Esophagus muscularis mucosa (tissue), 4 donors: ENCODE measurements around the gene STK16. TPM values are rescaled to one million over a fixed set of nuclear protein-coding genes. Genes with fewer than 3 reads are reported as not detected.

Experiments used
- DNase-seq: peaks from one replicate; pipeline ENCODE4 v3.0.0-alpha.2; 2017; ENCODE audit errors: extremely low spot score
- H3K27ac ChIP-seq, 4 donors: fragments of 200-600 bp; sonication (generic); replicated peaks in 1 of 4; 1 replicate in 3 of 4; 2 replicates in 1 of 4; pipeline ENCODE4 v1.5.1; 2016 to 2019; ENCODE audit warnings: mild to moderate bottlenecking in 1 of 4
- H3K27me3 ChIP-seq, 4 donors: fragments of 200-600 bp; sonication (generic); one replicate each; pipeline versions ENCODE4 v1.5.1 to v1.6.0; 2016 to 2019
- H3K36me3 ChIP-seq, 4 donors: fragments of 200-600 bp; sonication (generic); one replicate each; pipeline ENCODE4 v1.5.1; 2016 to 2019
- H3K4me1 ChIP-seq, 4 donors: fragments of 200-600 bp; sonication (generic); one replicate each; pipeline ENCODE4 v1.5.1; 2016 to 2019
- H3K4me3 ChIP-seq, 4 donors: fragments of 200-600 bp; sonication (generic); 1 replicate in 2 of 4; 2 replicates in 2 of 4; pipeline ENCODE4 v1.5.1; 2016 to 2019; ENCODE audit warnings: mild to moderate bottlenecking in 4 of 4, moderate library complexity in 1 of 4
- H3K9me3 ChIP-seq, 4 donors: fragments of 200-600 bp; sonication (generic); 1 replicate in 3 of 4; 2 replicates in 1 of 4; pipeline ENCODE4 v1.5.1; 2016 to 2019
- EP300 ChIP-seq: sonication (generic); formaldehyde crosslinking; IDR thresholded peaks from one replicate; pipeline ENCODE4 v1.6.1; 2017; ENCODE audit warnings: antibody characterized with exemption
- POLR2A ChIP-seq: fragments of 450-650 bp; IDR thresholded peaks from one replicate; pipeline ENCODE4 v1.6.1; 2017; ENCODE audit warnings: antibody characterized with exemption, moderate library complexity, mild to moderate bottlenecking, low read depth
- POLR2AphosphoS5 ChIP-seq, 2 donors: sonication (generic); formaldehyde crosslinking; IDR thresholded peaks; one replicate each; pipeline ENCODE4 v1.6.1; 2017; ENCODE audit warnings: antibody characterized with exemption in 2 of 2
- WGBS: methylation state at CpG from one replicate; pipeline ENCODE4 v1.1.5; 2018; 5-methylcytosine and 5-hydroxymethylcytosine counted together
- intact Hi-C: fragments of 100-400 bp; cut with DNase I; formaldehyde crosslinking; loops from one replicate; pipeline ENCODE4 v1.15.1; 2023
- total RNA-seq, 4 donors: library from RNA; depleted of rRNA; stranded (reverse); fragments of >200 nt; gene quantifications; one replicate each; pipeline versions ENCODE4 v1.1.0 to v1.2.1, GENCODE V29; 2016
- TF ChIP-seq, protein P1 (sequence below), 3 experiments: fragments of 200-600 bp in 2 of 3; fragments of 450-650 bp in 1 of 3; sonication (generic) in 2 of 3; IDR thresholded peaks; one replicate each; pipeline ENCODE4 v1.5.1; 2017 to 2019; ENCODE audit warnings: antibody characterized with exemption in 3 of 3, mild to moderate bottlenecking in 2 of 3, moderate library complexity in 1 of 3

The STK16 gene
- total RNA-seq, 4 donors from 2014 or later = 12.8 to 21.6 (median 16.7) TPM

- intact Hi-C loops = loop anchor here (5.0 kb wide), 1 partner anchor 42 kb away; the partner anchor contains the start of gene NHEJ1
- no peak for TF ChIP-seq POLR2A
- TF ChIP-seq, protein P1, sequence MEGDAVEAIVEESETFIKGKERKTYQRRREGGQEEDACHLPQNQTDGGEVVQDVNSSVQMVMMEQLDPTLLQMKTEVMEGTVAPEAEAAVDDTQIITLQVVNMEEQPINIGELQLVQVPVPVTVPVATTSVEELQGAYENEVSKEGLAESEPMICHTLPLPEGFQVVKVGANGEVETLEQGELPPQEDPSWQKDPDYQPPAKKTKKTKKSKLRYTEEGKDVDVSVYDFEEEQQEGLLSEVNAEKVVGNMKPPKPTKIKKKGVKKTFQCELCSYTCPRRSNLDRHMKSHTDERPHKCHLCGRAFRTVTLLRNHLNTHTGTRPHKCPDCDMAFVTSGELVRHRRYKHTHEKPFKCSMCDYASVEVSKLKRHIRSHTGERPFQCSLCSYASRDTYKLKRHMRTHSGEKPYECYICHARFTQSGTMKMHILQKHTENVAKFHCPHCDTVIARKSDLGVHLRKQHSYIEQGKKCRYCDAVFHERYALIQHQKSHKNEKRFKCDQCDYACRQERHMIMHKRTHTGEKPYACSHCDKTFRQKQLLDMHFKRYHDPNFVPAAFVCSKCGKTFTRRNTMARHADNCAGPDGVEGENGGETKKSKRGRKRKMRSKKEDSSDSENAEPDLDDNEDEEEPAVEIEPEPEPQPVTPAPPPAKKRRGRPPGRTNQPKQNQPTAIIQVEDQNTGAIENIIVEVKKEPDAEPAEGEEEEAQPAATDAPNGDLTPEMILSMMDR (IDR thresholded peaks at IDR 0.05) = no peak
- no peak for TF ChIP-seq EP300
- no peak for TF ChIP-seq POLR2AphosphoS5 (IDR thresholded peaks at IDR 0.05)
- no peaks in the 10 kb centered on the region for H3K9me3 ChIP-seq
Observed at GRCh38 chr2:219204425-219205164, 40.7 kb upstream of the STK16 start.

GRCh38 chr2:219205165-219205538 is 40.1 kb upstream of the STK16 start:
- no peak for DNase-seq
- peaks cover 17 to 24% (median 23%) of the 10 kb centered on the region in 4 donors for H3K4me1 ChIP-seq
- WGBS = 83% methylated on average over 5 of the region's 5 CpGs
- peaks cover 0 to 5% (median 1%) of the 10 kb centered on the region in 4 donors for H3K27me3 ChIP-seq
- TF ChIP-seq, protein P1 (IDR thresholded peaks at IDR 0.05) = no peak
- TF ChIP-seq POLR2AphosphoS5 (IDR thresholded peaks at IDR 0.05) (no peak), EP300 (no peak), POLR2A (no peak)
- no peaks in the 10 kb centered on the region for H3K9me3 ChIP-seq
- no peak overlapping the region for H3K4me3 ChIP-seq
- intact Hi-C loops = loop anchor here (5.0 kb wide), 1 partner anchor 43 kb away; the partner anchor contains the start of gene NHEJ1
- peaks cover 0 to 22% (median 21%) of the 10 kb centered on the region in 4 donors for H3K36me3 ChIP-seq
- no peak overlapping the region for H3K27ac ChIP-seq

More at GRCh38 chr2:219204425-219205164, 40.7 kb upstream of the STK16 start:
- no peak for DNase-seq
- Histone ChIP-seq H3K4me1 (peaks cover 17 to 24% (median 23%) of the 10 kb centered on the region in 4 donors), H3K36me3 (peaks cover 0 to 16% (median 16%) of the 10 kb centered on the region in 4 donors), H3K27me3 (peaks cover 0 to 10% (median 1%) of the 10 kb centered on the region in 4 donors), H3K27ac (no peak overlapping the region), H3K4me3 (no peak overlapping the region)
- WGBS = 94% methylated on average over 7 of the region's 7 CpGs

DNA sequence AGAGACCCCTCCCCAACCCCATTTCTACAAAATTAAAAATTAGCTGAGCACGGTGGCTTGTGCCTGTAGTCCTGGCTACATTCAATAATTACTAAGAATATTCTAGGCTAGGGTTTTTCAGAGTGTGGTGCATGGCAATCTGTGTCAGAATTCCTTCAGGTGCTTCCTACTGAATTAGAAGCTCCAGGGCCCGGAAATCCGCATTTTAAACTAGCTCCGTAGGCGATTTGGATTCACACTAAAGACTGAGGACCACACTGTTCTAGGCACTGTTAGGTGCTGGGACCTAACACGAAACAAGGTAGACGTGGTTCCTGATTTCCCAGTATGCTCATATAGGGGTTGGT is 39.3 kb upstream of the STK16 start:
- H3K4me1 ChIP-seq = peaks cover 17 to 24% (median 23%) of the 10 kb centered on the region in 4 donors
- peaks cover 0 to 30% (median 29%) of the 10 kb centered on the region in 4 donors for H3K36me3 ChIP-seq
- TF ChIP-seq POLR2AphosphoS5 (IDR thresholded peaks at IDR 0.05) (no peak), POLR2A (no peak), EP300 (no peak)
- TF ChIP-seq, protein P1 (IDR thresholded peaks at IDR 0.05) = no peak
- peak overlapping the region; percentile 90 to 99 (median 96) for H3K27ac ChIP-seq
- 17% methylated on average over 7 of the region's 7 CpGs for WGBS
- H3K27me3 ChIP-seq = peaks cover 0 to 2% (median 0%) of the 10 kb centered on the region in 4 donors
- intact Hi-C loops = loop anchor here (2.0 to 5.0 kb wide), 2 partner anchors 27 to 44 kb away; partner anchors contain the start of genes NHEJ1 and RETREG2
- H3K9me3 ChIP-seq = no peaks in the 10 kb centered on the region
- H3K4me3 ChIP-seq = peak overlapping the region; percentile 71 to 97 (median 78)
- no peak for DNase-seq

DNA sequence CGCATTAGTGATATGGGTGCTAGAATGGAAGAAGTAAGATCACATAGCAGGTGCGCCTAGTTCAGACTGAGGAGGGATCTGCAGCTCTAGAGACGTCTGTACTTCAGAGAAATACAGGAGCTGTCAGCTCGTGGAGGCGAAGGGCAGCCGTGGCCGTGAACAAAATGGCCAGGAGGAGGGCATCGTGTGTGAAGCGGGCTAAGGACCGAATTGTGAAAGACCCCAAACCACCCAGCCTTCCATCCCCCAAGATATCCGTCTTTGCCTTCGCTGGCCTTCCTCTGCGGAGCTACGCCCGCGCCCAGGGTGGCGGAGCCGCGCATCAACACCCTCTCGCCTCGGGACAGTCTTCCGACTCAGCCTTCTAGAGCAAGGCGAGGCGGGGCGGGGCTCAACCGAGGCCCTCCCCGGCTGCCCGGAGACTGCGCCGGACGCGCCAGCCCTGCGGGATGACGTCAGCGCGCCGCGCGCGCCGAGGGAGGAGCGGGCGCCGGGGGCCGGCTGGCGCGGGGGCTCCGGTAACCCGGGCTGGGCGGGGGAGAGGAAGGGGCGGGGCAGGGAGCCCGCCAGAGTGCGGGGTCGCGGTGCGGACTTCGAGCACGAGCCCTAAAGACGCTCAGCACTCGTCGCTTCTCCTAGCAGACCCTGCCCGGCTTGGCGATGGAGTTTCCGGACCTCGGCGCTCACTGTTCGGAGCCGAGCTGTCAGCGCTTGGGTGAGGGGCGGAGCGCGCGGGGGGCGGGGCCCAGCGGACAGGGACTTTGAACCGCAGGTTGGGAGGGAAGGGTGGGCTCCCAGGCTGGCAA is 38.7 kb upstream of the STK16 start, which contains the start of gene ZFAND2B:
Gene ZFAND2B (plus strand): TSS at position 455 of the 806 bp plus-strand sequence. CDS start 206 bp downstream, at position 661.
- TF ChIP-seq POLR2A (peak; percentile 78), EP300 (no peak), POLR2AphosphoS5 (IDR thresholded peaks at IDR 0.05) (peak; percentile 99 to 100)
- TF ChIP-seq, protein P1 (IDR thresholded peaks at IDR 0.05) = peak in 2 of 3 experiments; percentile 22 to 31
- DNase-seq = peak; percentile 97
- peak within 1 kb of the TSS; percentile 90 to 99 (median 96) for H3K27ac ChIP-seq
- peaks cover 17 to 24% (median 23%) of the 10 kb centered on the region in 4 donors for H3K4me1 ChIP-seq
- peaks cover 0 to 2% (median 0%) of the 10 kb centered on the region in 4 donors for H3K27me3 ChIP-seq
- H3K36me3 ChIP-seq = peaks cover 0 to 35% (median 34%) of the 10 kb centered on the region in 4 donors
- intact Hi-C loops = loop anchor here (2.0 to 5.0 kb wide), 2 partner anchors 28 to 44 kb away; partner anchors contain the start of genes NHEJ1 and RETREG2
- H3K9me3 ChIP-seq = no peaks in the 10 kb centered on the region
- WGBS = under 1% methylated on average over 18 of the region's 76 CpGs
- H3K4me3 ChIP-seq = peak within 1 kb of the TSS; percentile 71 to 97 (median 78)
